LNCAP (cell line): Measurements from ENCODE around the gene RASSF5.

ENCODE experiments used
- TF ChIP-seq, protein P1 (sequence below): fragments of 450-650 bp; IDR thresholded peaks from 2 replicates; pipeline ENCODE4 v1.5.1; 2017; ENCODE audit warnings: mild to moderate bottlenecking

Gene RASSF5

DNA sequence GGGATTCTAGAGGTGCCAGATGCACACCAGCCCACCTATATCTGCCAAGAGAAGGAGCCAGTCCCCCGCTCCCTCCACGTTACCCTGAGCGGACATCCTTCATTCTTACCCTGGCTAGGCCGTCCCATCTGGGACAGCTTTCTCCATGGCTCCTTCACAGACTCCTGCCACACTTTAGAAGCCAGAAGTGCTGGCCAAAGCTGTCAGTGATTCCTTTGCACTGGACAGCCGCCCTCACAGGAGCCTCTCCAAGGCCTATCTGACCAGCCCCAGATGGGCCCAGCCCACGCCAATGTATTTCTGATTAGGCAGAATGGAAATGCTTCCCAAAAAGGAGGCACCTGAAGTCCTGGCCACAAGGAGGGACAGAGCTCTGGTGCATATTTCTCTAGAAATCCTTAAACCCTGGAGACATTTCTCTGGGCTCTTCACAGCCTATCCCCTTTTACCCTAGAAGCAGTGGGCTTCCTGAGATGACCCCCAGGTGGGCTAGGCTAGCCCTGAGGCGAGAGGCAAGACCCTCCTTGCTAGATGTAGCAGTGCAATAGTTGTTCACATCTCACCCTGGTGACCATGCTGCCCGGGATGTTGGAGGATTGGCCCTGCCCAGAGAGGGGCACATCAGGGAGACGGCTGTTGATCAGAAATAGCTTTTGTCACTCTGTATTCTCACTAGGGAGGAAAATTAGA, 44.1 kb downstream of the RASSF5 start:
- TF ChIP-seq, protein P1, sequence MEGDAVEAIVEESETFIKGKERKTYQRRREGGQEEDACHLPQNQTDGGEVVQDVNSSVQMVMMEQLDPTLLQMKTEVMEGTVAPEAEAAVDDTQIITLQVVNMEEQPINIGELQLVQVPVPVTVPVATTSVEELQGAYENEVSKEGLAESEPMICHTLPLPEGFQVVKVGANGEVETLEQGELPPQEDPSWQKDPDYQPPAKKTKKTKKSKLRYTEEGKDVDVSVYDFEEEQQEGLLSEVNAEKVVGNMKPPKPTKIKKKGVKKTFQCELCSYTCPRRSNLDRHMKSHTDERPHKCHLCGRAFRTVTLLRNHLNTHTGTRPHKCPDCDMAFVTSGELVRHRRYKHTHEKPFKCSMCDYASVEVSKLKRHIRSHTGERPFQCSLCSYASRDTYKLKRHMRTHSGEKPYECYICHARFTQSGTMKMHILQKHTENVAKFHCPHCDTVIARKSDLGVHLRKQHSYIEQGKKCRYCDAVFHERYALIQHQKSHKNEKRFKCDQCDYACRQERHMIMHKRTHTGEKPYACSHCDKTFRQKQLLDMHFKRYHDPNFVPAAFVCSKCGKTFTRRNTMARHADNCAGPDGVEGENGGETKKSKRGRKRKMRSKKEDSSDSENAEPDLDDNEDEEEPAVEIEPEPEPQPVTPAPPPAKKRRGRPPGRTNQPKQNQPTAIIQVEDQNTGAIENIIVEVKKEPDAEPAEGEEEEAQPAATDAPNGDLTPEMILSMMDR: no peak

DNA sequence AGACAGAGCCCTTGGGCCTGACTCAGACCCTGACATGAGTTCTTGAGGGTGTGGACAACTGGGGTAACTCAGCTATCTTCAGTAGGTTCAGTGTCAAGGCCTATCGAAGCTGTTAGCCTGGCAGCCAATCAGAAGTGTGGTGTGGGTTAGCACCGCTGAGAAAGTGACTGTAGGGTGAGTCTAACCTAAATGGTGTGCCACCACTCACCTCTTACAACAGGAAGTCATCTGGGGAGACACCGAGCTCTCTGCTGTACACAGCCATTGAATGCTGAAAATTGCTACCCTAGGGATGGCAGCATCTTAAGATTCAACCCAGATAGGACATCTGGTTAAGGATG, 44.6 kb downstream of the RASSF5 start:
- TF ChIP-seq, protein P1: no peak

DNA sequence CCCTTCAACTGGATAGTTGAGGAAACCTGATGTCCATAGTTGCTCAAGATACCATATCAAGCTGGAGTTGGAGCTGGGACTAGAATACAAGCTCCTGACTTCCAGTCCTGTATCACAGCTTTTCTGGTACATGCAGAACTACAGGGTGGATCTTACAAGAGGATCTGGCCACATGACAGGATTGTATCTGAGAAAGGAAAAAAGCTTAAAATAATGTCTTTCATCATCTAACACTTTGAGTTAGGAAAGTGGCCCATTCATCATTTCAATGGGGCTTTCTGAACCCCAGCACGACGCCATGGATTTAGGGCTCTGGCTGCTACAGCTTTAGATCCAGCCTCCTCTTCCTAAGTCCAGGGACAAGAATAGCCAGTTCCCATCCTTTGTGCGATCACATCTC, 46.9 kb downstream of the RASSF5 start:
- TF ChIP-seq, protein P1: no peak

DNA sequence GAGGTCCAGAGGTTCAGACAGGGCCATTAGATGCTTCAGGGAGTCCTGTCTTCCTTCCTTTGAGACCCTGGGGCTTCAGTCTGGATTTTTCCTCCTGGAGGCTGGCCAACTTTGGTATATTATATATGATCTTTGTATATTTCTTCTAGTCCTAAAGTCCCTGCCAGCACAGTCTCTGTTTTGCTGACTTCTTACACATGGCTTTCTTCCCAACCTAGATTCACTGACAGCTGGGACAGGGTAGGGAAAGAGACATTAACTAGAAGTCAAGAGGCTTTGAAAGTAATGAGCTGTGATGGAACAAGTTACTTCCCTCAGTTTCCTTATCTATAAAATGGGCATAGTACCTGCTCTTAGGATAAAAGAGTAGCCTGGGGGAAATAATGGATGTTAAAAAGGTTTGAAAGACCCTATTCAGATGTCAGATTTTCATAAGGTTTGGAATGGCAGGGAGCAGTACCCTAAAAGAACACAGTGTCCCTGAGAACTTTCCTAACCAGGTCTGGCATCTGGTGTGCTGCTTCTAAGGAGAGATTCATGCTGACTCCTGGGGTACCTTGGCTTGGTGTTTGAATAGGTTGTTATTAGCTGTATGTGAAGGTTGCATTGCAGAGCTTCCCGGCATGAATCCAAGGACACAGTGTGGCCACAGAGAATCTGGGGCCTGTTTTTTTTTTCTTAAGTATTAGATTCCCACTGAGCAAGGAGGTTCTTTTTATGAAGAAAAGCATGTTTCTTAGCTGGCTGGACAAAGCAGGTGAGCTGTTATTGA, 47.6 kb downstream of the RASSF5 start:
- TF ChIP-seq, protein P1: no peak

DNA sequence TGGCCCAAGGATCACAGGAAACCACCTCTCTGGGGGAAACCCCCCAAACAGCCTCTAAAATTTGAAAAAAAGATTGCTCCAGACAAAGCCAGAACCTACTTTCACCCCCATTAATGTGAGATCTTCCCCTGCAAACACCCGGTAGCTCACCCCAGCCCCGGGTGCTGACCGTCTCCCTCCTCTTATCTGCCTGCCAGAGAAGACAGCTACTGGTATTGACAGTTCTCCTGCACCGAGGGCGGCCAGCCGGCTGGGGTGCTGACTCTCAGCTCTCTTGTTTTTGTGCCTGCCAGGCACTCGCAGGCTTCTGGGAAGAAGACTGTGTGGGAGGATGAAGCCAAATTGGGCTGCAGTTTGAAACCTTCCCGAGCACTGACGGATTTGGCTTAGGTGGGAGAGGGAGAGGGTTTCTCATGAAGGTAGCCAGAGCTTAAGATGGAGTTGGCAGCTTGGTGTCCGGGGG, 48.2 kb downstream of the RASSF5 start:
- TF ChIP-seq, protein P1: no peak

DNA sequence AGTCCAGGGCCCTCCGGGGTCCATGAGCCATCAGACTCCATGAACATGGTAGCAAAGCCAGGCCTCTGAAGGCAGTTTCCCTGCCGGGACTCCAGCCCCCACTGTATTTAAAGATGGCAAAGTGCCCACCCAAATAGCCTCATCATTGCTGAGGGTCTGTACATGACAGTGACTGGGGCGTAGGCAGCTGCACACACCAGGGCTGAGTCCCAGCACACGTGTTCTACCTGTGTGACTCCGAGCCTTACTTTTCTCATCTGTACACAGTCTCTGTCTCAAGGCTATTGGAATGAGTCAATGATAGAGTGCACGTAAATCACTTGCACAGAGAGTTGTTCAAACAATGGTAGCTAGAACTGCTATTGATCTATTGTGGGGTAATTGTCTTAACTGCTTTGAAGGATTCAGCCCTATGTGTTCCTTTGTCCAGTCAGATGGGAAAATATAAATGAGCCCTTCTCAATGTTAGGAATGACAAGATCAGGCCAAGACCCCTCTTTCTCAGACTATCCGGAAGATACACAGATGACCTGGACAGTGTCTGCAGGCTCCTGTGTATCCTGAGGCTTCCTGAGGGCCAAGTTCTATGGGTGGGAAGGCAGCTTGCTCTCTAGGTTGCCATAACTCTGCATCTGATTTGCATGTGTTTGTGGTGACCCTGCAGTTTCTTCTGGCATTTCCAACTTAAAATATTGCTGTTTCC, 48.9 kb downstream of the RASSF5 start:
- TF ChIP-seq, protein P1: no peak

DNA sequence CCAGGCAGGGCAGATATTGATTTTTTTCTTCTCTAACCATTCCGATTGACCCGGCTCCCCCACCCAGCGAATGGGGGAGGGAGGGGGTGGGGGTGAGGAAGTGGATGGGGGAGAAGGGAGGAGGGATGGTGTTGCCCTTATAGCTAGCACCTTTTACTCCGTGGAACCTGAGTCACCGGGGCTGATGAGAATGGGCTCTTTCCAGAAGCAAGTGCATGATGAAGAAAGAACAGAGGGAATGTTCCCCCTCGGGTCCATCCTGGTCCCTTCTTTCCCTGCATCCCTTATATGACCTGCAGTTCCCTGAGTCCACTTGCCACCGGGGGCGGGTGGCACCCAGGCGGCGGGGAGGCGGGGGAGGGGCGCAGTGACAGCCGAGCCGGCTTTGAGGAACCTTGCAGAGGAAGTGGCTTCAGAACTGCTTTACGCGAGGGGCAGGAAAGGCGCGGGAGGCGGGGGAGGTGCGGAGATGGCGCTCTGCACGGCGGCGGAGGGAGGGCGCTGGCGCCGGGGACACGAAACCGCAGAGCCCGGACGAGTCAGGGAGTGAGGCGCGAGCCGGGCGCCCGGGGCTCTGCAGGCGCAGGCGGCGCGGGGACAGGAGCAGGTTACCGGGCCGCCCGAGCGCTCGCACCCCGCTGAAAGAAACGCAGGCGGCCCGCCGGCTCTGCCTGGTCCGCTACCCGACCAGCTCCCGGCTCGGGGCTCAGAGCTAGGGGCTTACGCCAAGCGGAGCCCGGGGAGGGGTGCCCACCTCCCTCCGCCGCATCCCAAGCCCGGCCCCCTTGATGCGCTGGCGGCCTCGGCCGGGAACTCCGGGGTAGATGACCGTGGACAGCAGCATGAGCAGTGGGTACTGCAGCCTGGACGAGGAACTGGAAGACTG, 49.7 kb downstream of the RASSF5 start:
- TF ChIP-seq, protein P1: no peak
